Fibroblast of pulmonary artery (primary cell): Measurements from ENCODE around the gene CHST13.

Experiments used
- DNase-seq: peaks from one replicate; pipeline ENCODE4 v3.0.0-alpha.2; 2010; ENCODE audit warnings: low read depth
- H3K4me3 ChIP-seq: replicated peaks from 2 replicates; pipeline ENCODE4 v1.5.1; 2011; ENCODE audit warnings: low read depth, mild to moderate bottlenecking, control low read depth, low read length, moderate library complexity
- CTCF ChIP-seq: IDR thresholded peaks from 2 replicates; pipeline ENCODE4 v1.5.1; 2011; ENCODE audit warnings: mild to moderate bottlenecking, control low read depth, low read length, inconsistent platforms; ENCODE audit errors: missing control alignments

The CHST13 gene

DNA sequence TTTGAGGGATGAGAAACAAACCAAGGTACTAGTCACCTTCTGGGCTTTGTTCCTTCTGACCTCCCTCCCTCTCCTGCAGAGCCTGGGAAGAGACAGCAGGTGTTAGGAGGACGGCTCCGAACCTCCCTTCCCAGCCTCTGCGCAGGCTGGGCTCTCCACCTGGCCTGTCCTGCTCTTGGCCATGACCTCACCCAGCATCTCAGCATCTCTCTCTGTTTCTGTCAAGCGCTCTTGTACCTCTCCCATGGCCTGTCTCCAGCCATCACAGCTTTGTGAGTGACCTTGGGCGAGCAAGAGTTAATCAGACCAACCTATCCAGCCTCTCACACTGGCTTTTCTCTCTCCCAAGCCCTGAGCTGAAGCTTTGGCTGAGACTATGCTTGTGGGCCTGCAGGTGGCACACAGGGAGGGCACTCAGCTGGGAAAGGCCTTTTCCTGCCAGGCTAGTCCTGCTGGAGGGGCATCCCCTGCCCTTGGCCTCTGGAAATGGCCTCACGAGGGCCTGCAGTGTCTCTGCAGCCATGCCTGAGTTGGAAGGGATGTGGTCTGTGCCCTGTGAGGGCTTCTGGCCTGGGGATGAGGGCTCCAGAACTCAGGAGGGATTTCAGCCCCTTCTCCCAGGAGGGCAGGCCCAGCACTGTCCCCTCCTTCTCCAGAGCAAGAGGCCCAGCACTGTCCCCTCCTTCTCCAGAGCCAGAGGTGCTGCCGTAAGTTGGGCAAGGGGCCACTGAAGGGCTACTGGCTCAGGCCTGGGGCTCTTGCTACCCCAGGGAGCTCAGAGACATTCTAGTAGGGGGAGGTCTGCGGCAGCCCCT is 2.1 kb downstream of the CHST13 start:
- H3K4me3 ChIP-seq = no peak overlapping the region
- no peak for DNase-seq
- no peak for TF ChIP-seq CTCF

- DNase-seq = no peak
- H3K4me3 ChIP-seq = no peak overlapping the region
- TF ChIP-seq CTCF = no peak
Observed at GRCh38 chr3:126526668-126527005, 2.7 kb downstream of the CHST13 start.

GRCh38 chr3:126527006-126527405 is 3.1 kb downstream of the CHST13 start:
- no peak for DNase-seq
- H3K4me3 ChIP-seq = no peak overlapping the region
- no peak for TF ChIP-seq CTCF

DNA sequence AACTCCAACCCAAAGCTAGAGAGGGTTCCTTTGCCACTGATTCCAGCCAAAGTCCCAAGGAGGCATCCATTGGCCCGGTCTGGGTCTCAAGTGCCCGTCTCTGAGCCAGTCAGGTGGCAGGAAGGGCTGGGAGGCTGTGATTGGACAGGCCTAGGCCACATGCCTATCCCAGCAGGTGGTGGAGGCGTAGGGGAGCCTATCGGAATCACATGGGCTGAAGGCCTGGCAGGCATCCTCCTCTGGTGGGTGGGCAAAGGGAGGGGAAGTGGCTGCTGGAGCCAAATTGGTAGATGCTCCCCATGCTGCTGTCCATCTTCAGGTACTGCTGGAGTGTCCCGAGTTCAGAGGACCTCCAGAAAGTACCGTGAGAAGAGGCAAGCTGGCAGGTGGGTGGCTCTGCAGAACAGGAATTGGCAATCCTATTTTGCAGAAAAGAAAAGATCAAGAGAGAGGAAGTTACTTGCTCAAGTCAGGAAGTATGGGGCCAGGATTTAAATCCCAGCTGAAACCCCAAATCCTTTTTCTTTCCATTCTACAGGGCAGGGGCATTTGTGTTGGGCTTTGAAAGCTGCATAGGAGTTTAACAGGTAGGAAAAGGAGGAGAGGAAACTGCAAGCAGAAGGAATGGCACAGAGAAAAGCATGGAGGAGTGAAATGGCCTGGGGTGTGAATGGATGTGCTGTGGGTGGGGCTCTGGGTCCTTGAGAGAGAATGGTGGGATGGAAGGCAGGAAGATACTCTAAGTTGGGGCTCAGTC is 3.7 kb downstream of the CHST13 start:
- no peak for DNase-seq

DNA sequence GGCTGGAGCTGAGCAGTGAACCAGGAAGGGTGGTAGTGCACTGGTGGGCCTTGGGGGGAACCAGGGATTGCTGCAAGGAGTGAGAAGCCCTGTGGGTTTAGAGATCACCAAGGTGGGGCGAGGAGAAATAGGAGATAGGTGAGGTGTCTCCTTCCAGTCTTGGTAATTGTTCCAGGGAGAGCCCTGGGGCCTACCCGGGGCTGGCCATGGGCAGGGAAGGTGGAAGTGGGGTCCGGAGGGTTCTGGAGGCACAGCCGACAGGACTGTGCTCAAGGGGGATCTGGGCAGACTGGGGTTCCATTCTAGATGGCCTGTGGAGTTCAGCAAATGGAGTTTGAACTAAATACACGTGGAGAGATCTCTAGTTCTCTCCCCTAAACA is 4.5 kb downstream of the CHST13 start:
- TF ChIP-seq CTCF = no peak
- no peak for DNase-seq
- H3K4me3 ChIP-seq = no peak overlapping the region

More for the DNA sequence above, 3.7 kb downstream of the CHST13 start:
- no peak for TF ChIP-seq CTCF
- H3K4me3 ChIP-seq = no peak overlapping the region

DNA sequence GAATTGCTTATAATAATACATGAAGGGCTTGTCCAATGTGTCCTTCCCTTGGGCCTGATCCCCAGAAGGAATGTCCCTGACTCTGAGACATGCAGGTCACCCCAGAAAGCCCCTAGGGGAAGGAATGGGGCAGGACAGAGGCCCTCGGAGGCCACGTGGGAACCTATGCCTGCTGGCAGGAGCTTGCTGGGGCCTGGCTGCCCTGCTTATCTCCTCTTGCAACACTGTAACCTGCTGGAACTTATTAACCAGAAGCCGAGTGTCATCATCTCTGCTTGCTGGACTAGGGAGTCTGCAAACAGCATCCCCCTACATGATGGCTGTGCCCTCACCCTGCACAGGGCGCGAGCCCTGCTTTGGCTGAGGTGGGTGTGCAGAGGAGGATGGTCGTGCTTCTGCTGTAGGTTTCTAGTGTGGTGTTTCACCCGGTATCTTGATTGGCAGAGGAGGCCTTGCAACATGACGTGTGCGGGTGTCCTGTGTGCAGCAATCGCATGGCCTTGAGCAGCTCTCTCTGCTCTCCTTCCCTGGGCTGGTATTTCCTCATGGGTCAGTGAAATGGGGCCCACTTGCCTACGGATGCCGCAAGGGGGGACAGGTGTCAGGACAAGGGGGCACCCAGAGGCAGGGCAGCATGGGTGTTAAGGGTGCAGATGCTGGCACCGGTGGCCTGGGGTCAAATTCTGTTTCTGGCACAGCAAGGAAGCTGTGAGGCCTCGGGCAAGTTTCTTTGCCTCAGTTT is 5.0 kb downstream of the CHST13 start:
- no peak for TF ChIP-seq CTCF
- DNase-seq = peak; percentile 20
- H3K4me3 ChIP-seq = no peak overlapping the region
